HG03095 (cell line): ENCODE data around the gene TRIM29.

ENCODE experiments used
- ATAC-seq: cut with Tn5 transposase; IDR thresholded peaks from one replicate; pipeline ENCODE4 v1.9.1; 2021; ENCODE audit warnings: moderate library complexity; ENCODE audit not compliant: unreplicated experiment

TRIM29 gene

GRCh38 chr11:120141113-120141767 lies 3.3 kb upstream of the TRIM29 start:
- no peak for ATAC-seq

DNA sequence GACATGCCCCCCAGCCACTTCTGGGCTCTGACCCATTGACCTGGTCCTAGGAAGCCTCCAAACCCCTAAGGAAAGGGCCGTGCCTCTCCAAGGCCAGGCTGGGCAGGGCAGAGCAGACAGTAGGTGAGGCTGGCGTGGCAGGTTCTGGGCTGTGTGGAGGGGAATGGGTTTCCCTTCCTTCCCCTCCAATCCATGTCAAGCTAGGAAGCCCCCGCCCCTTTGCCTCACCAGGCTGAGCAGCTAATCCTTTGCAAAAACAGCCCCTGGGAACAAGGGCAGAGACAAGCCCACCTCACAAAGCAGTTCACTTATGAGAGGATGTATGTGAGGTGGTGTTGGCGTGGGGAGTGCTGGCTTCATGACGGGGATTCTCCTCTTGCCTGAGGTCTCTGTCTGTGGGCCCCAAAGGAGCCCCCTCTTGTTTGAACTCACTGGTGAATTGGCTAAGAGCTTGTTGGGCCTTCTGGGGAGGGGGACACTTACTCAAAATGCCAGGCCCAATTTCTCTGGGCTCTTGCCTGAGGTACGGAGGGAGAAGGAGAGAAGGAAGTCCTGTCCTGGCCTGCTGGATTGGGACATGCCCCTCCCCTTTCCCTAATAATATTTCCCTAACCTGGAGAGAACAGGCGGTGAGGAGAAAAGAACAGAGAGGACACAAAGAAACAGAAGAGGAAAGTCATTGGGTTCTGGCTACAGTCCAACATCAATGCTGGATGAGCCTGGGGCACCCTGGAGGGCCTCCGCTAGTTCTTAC lies 1.6 kb upstream of the TRIM29 start:
- no peak for ATAC-seq

DNA sequence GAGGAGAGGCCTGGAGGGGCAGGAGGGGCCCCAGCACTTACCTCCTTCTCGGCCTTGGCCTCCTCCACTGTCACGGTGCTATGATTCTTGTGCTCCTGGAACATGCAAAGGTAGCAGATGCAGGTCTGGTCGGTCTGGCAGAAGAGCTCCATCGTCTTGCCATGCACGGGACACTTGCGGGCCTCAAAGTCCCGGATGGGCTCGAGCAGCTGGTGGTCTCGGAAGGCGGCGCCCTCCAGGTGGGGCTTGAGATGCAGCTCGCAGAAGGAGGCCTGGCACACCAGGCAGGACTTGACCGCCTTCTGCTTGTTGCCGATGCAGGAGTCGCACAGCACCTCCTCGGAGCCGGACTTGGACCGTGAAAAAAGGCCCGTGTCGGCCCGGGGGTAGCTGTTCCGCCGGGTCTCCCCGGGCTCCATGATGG lies 714 bp downstream of the TRIM29 start:
- ATAC-seq, result no peak

DNA sequence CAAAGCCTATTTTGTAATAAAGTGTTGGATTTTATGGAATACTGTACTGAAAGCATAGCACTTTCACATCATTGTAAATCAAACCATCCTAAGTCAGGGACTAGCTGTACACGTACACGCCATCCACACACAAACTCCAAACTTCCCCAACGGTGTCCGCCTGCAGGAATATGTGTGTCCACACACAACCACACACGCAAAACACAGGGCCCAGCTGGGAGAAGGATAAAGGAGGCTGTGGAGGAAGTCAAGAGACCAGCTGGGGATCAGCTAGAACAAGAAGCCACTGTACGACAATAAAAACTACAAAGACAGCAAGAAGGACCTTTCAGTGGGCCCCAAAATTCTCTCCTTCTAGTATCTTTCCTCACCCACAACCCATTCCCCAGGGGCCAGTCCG lies 1.6 kb downstream of the TRIM29 start:
- no peak for ATAC-seq

- no peak for ATAC-seq
These were observed 2.1 kb downstream of the TRIM29 start for GRCh38 chr11:120135838-120136237.

DNA sequence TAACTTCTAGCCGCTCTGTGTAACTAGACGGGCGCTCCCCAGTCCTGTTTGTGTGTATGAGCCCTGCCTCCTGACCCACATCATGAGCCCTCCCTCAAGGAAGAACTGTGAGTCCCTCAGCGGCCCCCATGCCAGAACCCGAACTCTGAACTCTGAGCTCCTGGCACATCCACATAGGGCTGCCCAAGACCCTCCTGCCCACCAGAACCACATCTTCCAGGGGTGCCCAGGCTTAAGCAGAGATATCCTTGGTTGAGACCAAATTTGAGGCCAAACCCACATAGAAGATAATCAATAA lies 3.0 kb downstream of the TRIM29 start:
- no peak for ATAC-seq

GRCh38 chr11:120134106-120134930 lies 3.6 kb downstream of the TRIM29 start:
- no peak for ATAC-seq

- ATAC-seq, result no peak
These were observed 4.5 kb downstream of the TRIM29 start for GRCh38 chr11:120133216-120134105.

DNA sequence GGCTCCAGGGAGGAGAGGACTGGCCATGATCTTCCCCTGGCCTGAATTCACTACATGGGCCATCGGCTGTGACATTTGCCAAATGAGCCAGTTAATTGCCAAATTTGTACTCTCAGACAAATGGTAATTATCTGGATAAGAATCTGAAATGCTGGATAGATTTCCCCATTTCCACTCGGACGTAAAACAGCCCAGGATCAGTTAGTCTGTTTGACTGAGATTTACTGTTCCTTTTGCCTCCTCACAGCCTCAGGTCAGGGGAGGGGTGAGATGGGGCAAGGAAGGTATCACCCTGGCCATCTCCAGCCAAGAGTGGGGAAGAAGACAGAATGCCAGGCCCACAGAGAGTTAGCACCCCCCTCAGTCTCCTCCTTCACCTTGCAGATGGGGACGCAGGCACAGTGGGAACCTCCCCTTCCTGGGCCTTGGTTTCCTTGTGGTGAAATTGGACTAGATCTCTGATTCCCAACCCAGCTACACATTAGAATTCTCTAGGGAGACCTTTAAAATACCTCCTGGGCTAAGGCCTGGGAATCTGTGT lies 5.2 kb downstream of the TRIM29 start:
- ATAC-seq, result no peak

DNA sequence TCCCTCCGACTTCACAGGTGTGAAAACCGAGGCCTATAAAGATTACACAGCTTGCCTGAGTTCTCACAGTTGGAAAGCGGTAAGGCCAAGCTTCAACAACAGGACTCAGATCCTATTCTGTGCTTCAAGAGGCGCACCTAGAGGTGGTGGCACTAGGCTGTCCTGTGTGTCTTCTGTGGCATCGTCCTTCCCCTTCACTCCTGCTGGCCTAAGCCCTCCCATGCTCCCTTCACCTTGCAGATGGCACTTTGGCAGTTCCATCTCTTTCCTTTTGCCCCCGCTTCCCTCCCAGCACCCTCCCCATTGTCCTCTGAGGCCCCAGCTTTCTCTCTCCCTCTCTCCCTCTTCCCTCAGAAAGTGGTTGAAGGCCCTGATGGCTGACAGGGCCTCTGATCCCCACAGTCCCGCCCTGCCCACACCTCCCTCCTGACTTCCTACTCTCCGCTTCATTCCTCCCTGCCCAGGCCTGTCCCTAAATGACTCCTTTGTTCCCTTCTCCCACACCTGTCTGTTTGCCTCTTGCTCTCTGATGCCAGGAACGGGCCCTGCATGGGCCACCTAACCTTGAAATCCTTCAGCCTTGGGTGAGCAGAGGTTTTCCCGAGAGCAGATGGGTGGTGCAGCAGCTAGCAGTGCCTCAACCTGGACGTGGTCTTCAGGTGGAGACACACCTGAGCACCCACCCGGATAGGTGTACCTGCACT lies 5.8 kb downstream of the TRIM29 start:
- no peak for ATAC-seq

DNA sequence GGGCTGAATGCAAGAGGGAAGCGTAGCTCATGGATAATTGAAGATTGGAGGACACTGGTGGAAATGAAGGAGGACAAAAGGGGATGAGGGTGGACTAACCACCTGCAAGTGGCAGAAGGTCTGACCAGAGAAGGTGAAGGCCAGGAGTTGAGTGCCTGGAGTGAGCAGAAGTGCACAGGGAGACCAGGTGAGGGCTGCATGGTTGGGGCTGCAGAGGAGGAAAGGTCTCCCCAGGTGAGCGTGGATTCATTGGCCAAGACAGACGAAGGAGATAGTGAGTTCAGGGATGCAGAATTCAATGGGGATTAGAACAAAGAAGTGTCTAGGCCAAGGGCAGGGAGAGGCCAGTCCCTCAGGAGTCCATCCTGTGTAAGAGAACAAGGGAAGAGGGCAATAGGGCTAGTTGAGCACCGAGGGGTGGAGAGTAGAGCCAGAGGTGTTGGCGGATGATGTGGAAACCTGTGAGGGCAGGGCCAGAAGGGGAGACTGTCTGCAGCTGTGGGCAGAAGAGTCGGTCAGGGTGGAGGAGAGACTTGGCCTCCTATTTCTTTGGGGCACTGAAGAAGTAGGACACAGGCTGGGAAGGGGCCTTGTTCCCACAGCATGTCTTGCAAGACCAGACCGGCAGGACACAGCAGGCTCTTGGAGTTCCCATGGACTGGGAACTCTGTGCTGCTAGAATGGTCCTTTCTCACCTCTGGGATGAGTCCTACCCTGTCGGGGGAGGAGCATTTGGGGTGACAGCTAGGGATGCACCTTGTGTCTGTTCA lies 6.7 kb downstream of the TRIM29 start:
- ATAC-seq, result no peak

DNA sequence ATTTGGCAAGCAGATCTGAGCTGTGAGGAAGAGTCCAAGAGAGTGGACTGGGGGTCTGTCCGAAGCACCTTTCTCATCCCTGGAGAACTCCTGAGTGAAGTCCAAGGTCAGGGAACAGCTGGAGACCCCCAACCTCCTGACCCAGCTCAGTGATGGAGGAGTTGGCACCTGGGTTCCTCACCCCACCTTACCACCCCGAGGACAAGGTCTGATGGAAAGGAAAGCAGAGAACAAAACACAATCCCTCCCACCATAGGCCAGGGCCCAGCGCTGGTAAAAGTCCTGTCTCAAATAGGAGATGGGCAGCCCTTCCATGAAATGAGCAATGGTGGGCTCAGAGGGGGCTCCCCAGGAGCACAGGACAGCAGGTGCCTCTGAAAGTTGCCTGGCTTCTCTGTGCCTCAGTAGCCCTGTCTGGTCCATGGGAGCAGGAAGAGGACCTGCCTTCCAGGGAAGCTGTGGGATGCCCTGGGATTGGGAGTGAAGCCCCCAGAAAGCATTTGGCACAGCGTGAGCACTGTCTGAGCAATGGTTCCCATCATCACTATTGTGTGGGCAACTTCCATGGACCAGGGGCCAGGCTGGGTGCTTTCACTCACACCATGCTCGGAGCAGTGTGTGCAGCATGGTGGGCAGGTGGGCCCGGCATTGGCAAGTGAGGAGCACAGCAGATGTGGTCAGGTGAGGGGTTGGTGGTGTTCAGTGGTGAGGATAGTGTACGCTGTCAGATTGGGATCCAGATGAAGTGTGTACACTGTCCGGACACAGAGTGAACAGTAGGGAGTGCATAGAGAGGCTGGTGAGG lies 7.5 kb downstream of the TRIM29 start:
- ATAC-seq, result no peak

- no peak for ATAC-seq
These were observed 8.3 kb downstream of the TRIM29 start for GRCh38 chr11:120129570-120129969.

DNA sequence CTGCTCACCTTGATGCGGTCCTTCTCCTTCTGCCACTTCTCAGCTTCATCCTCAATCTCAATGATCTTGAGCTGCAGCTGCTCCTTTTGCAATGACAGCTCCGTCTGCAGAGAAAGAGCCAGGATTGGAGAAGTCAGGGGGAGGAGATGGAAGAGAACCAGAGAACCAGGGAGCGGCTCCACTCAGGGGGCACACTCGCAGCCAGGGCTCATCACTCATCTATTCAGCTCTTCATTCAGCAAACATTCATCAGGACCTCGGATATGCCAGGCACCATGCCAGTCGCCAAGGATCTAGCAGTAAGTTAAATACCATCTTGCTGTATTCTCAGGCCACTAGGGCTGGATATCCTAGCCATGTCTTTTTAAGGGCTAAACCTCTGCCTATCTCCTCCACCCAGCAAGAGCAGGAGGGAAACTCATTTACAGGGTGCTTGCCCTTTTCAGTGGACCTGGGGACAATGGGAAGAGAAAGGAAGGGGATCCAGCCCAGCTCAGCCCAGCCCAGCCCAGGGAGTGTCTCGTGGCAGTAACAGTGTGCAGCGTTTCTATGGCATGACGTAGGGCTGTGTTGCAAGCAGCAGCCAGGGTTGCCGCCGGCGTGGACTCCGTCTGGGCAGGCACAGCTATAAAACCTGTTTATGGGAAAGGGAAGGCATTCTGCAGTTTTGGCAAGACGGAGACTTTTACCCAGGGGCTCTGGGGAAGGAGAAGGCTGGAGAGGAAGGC lies 9.4 kb downstream of the TRIM29 start:
- ATAC-seq, result no peak

DNA sequence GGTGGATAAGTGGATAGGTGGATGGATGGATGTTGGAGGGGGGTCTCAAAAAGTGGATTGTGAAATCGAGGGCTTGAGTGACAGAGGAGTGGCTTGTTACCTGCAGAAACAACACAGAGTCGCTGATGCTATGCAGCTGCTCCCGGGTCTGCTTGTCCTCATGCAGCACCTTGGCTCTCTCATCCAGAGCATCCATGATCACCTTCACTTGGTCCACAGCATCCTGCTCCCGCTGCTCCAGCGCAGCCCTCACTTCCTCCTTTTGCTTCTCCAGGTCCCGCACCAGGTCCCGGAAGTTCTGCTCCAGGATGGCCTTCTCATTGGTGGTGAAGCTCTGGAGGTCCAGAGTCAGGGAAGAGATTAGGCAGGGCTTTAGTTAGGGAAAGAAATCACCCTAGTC lies 10.7 kb downstream of the TRIM29 start:
- no peak for ATAC-seq

GRCh38 chr11:120126620-120127019 lies 11.3 kb downstream of the TRIM29 start:
- no peak for ATAC-seq

- ATAC-seq, result no peak
These were observed 12.4 kb downstream of the TRIM29 start for GRCh38 chr11:120125509-120125908.

- ATAC-seq, result no peak
These were observed 12.9 kb downstream of the TRIM29 start for GRCh38 chr11:120125024-120125423.
